NCI-H69 (cell line): ENCODE measurements around the gene ERP44.
"Not testable (repeated sequence)": the region's sequence is repeated elsewhere in the genome, so short reads cannot be mapped to it uniquely, and the experiment has no call there.

Experiments used
- DNase-seq: peaks from one replicate; lab custom pipeline; 2025; lab: John Stamatoyannopoulos, UW

Gene ERP44

DNA sequence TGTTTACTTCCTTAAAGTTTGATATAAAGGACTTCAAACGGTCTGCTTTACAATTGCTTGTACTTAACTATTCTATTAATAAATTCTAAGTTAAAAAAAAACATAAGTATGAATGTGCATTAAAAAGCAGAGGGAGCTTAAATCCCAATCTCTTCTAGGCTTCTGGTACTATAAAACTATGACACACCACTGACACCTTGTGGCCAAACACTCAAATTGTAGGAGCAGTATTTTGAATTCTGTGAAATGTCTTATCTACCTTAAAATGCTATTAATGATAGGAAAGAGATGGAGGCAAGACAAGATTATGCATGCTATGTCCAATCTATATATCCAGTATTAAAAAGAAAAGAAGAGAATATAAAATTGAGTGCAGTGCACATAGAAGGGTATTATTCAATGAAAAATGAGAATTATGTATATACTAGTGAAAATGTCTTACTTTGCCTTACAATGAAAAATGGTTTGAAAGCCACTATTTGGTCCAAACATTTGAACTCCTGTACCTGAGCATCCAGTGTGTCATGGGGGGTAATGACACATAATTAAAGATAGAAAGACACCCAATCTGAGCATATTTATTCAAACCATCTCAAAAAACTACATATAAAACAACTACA is 87.6 kb downstream of the ERP44 start:
- peak; percentile 38 for DNase-seq

DNA sequence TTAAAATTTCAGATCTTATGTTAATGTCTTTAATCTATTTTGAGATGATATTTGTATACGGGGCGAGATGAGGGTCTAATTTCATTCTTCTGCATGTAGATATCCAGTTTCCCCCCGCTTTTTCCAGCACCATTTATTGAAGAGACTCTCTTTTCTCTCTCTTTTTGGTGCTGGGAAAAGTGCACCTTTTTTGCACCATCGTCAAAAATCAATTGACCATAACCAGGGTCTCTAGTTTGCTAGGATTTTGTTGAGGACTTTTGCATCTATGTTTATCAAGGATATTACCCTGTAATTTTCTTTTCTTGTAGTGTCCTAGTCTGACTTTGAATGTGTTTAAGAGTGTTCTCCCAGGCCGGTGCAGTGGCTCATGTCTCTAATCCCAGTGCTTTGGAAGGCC is 99.0 kb downstream of the ERP44 start:
- no peak for DNase-seq

DNA sequence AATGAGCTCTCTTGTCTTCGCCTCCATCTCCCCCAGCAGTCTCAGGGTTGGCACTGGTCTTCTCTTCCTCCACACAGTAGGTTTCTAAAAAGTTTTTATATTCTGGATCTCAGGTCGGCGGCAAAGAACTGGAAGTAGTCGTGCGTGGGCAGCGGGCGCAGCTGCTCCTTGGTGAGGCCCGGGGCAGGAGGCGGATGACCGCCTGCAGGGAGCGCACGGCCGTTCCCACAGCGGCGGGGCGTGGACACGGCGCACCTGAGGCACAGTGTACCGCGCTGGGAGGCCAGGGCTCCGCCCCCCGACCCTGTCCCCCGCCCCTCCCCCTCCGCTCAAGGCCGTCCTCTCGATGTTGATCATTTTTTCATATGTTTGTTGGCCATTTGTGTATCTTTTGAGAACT is 99.9 kb downstream of the ERP44 start:
- DNase-seq = no peak

DNA sequence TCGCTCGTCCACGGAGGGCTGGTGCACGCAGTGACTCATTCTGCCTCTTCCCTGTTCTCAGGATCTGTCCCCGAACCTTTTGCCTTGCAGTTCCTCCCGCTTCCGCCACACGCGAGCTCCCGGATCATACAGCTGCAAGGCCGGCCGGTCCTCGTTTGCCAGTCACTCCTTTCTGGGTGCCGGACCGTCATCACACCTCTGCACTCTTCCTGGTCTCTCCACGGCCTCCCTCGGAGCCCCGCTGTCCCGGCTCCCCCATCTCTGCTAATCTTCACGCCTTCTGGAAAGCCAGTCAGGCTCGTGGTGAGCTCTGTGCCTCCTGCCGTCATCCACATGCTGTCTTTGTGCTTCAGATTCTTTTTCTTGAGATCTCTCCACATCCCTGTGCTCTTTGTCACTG is 100.5 kb downstream of the ERP44 start:
- no peak for DNase-seq

DNA sequence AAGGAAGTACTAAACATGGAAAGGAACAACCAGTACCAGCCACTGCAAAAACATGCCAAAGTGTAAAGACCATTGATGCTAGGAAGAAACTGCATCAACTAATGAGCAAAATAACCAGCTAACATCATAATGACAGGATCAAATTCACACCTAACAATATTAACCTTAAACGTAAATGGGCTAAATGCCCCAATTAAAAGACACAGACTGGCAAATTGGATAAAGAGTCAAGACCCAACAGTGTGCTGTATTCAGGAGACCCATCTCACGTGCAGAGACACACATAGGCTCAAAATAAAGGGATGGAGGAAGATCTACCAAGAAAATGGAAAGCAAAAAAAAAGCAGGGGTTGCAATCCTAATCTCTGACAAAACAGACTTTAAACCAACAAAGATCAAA is 108.3 kb downstream of the ERP44 start:
- not testable (repeated sequence) for DNase-seq

- DNase-seq = peak; percentile 66
These were observed 112.2 kb downstream of the ERP44 start for GRCh38 chr9:99986642-99987041.

DNA sequence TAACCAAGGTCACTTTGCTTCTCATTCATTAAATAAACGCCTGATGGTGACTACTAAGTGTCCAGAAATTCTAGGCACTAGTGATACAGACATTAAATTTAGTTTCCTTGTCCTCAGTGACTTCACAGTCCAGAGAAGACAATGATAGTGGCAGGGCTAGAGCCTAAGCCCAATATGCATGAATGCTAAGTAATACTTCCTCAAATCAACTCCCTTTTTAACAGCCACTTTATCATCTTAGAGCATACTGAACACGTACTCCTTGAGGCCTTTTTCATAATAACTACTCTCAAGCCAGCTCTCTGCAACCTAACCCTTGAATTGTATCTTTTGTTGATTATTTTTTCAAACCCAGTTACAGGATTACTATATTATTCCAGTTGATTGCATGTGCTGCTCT is 118.2 kb downstream of the ERP44 start:
- no peak for DNase-seq

- DNase-seq = no peak
These were observed 120.6 kb downstream of the ERP44 start for GRCh38 chr9:99978221-99978620.

GRCh38 chr9:99977033-99977792 is 121.6 kb downstream of the ERP44 start:
- no peak for DNase-seq

- DNase-seq = no peak
These were observed 125.3 kb downstream of the ERP44 start for GRCh38 chr9:99973455-99973854.

GRCh38 chr9:99971410-99971809 is 127.4 kb downstream of the ERP44 start:
- DNase-seq = no peak

DNA sequence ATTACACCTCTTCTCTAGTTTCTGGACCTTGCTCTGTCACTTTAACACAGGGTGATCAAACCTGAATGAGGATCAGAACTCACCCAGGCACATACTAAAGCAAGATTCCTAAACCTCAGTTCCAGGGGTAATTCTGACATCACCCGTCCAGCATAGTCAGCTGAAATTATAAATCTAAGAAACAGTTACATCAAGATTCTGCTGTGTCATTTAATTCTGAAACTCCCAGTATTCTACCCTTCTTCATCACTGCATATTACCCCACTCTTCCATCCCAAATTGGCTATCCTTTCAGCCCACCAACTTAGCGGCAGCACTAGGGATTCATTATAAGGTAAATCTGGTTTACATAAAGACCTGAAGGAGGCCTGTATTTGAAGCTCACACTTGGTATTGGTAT is 128.3 kb downstream of the ERP44 start:
- DNase-seq = no peak

GRCh38 chr9:99967457-99967856 is 131.3 kb downstream of the ERP44 start:
- no peak for DNase-seq

GRCh38 chr9:99966716-99967115 is 132.1 kb downstream of the ERP44 start:
- DNase-seq = no peak

- no peak for DNase-seq
These were observed 132.8 kb downstream of the ERP44 start for GRCh38 chr9:99966001-99966400.

- DNase-seq = no peak
These were observed 134.5 kb downstream of the ERP44 start for GRCh38 chr9:99964336-99964735.

DNA sequence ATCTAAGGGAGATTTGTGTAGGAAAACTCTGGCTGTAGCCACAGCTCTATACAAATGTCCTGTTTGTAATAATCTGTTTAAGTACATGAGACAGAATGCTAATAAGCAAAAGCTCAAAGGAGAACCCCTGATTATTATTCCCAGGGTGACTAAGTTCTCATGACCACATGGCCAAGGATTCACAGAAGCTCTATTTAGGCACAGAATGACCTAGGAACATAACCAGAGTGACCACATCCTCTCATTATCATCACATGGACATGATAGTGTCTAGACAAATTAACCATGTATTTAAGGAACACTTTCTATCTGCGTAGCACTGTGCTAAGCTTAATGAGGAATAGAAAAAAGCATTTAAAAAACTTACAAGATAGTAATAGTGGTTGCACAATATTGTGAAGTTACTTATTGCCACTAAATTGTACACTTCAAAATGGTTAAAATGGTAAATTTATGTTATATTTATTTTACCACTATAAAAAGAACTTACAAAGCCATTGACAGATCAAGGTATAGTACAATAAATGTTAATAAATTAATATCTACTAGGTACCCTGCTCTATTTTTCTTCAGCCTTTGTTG is 136.0 kb downstream of the ERP44 start:
- DNase-seq = no peak

- DNase-seq = no peak
These were observed 143.2 kb downstream of the ERP44 start for GRCh38 chr9:99955606-99956005.

DNA sequence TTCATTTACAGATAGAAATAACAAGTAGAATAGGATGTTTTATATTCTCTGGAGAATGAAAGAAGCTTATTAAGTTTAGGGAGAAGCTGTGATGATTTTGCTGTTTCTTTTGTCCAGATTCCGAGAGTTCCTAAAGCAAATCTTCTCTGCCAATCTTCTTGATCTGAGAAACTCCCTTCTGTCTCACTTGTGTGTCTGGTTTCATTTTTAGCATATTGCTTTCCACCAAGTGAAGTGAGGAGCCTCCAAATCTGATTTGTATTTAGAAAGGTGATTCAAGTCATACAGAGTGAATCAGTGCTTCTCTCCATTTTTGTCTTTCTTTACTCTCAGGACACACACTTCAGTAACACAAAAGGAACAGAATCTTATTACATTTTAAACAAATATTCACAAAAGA is 144.0 kb downstream of the ERP44 start:
- DNase-seq = no peak

- no peak for DNase-seq
These were observed 144.8 kb downstream of the ERP44 start for GRCh38 chr9:99953861-99954507.

DNA sequence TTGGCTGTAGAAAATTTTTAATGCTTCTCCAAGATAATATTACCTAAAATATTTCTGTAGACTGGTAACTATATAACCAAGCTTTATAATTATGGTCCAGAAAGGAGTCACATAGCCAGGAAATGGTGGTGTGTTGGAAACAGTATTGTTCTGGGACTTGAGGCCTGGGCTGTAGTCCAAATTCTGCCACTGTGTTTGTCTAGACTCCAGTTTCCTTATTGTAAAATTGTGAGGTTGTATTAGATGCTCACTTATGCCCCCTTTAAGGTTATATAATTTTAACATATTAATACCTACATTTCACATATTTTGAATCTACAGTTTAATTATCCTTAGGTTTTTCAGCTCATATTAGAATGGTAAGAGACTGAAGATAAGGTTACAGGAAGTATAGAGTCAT is 149.9 kb downstream of the ERP44 start:
- peak; percentile 78 for DNase-seq

- no peak for DNase-seq
These were observed 150.3 kb downstream of the ERP44 start for GRCh38 chr9:99948482-99948881.

- DNase-seq = no peak
These were observed 151.4 kb downstream of the ERP44 start for GRCh38 chr9:99947395-99947794.
